Cerebellar cortex (tissue), 1 donor: ENCODE data around the gene SHB.

Experiments
- DNase-seq: peaks from one replicate; pipeline ENCODE4 v3.0.0-alpha.2; 2015; ENCODE audit warnings: low spot score

Gene SHB

GRCh38 chr9:38042626-38043357 lies 26.2 kb downstream of the SHB start:
- DNase-seq, result peak; percentile 83

- no peak for DNase-seq
Measured at GRCh38 chr9:38041564-38042243, 27.3 kb downstream of the SHB start.

- no peak for DNase-seq
Measured at GRCh38 chr9:38039907-38040682, 28.9 kb downstream of the SHB start.

- no peak for DNase-seq
Measured at GRCh38 chr9:38039090-38039906, 29.7 kb downstream of the SHB start.

GRCh38 chr9:38038307-38039089 lies 30.5 kb downstream of the SHB start:
- DNase-seq, result no peak

- DNase-seq, result no peak
Measured at GRCh38 chr9:38037981-38038306, 31.1 kb downstream of the SHB start.

GRCh38 chr9:38036359-38037084 lies 32.5 kb downstream of the SHB start:
- DNase-seq, result no peak

GRCh38 chr9:38035873-38036272 lies 33.2 kb downstream of the SHB start:
- DNase-seq, result no peak

GRCh38 chr9:38033941-38034340 lies 35.1 kb downstream of the SHB start:
- no peak for DNase-seq

- DNase-seq, result no peak
Measured at GRCh38 chr9:38032266-38033110, 36.5 kb downstream of the SHB start.

- no peak for DNase-seq
Measured at GRCh38 chr9:38031594-38031993, 37.4 kb downstream of the SHB start.

GRCh38 chr9:38030658-38031057 lies 38.4 kb downstream of the SHB start:
- no peak for DNase-seq

- DNase-seq, result no peak
Measured at GRCh38 chr9:38029915-38030638, 39.0 kb downstream of the SHB start.

GRCh38 chr9:38027714-38028113 lies 41.3 kb downstream of the SHB start:
- DNase-seq, result no peak

- no peak for DNase-seq
Measured at GRCh38 chr9:38026840-38027527, 42.0 kb downstream of the SHB start.

GRCh38 chr9:38026021-38026809 lies 42.8 kb downstream of the SHB start:
- no peak for DNase-seq

- DNase-seq, result no peak
Measured at GRCh38 chr9:38025166-38025565, 43.9 kb downstream of the SHB start.
